HG03342 (cell line): ENCODE results near the gene APBA2.
"Not testable (repeated sequence)": the region's sequence is repeated elsewhere in the genome, so short reads cannot be mapped to it uniquely, and the experiment has no call there.

ENCODE experiments used
- ATAC-seq: cut with Tn5 transposase; IDR thresholded peaks from one replicate; pipeline ENCODE4 v1.9.1; 2021; ENCODE audit warnings: mild to moderate bottlenecking, moderate library complexity; ENCODE audit not compliant: unreplicated experiment

The APBA2 gene

GRCh38 chr15:29031502-29032228, 145.9 kb downstream of the APBA2 start:
- ATAC-seq, result no peak

- ATAC-seq, result no peak
These were observed 146.5 kb downstream of the APBA2 start for GRCh38 chr15:29032229-29032625.

GRCh38 chr15:29032751-29033150, 147.0 kb downstream of the APBA2 start:
- no peak for ATAC-seq

- ATAC-seq, result no peak
These were observed 148.4 kb downstream of the APBA2 start for GRCh38 chr15:29034151-29034550.

- no peak for ATAC-seq
These were observed 149.0 kb downstream of the APBA2 start for GRCh38 chr15:29034593-29035335.

- no peak for ATAC-seq
These were observed 149.8 kb downstream of the APBA2 start for GRCh38 chr15:29035336-29036285.

GRCh38 chr15:29037997-29038705, 152.4 kb downstream of the APBA2 start:
- ATAC-seq, result no peak

- no peak for ATAC-seq
These were observed 153.9 kb downstream of the APBA2 start for GRCh38 chr15:29039466-29040369.

GRCh38 chr15:29040370-29040751, 154.6 kb downstream of the APBA2 start:
- ATAC-seq, result no peak

GRCh38 chr15:29043736-29044502, 158.1 kb downstream of the APBA2 start:
- no peak for ATAC-seq

GRCh38 chr15:29044503-29044901, 158.7 kb downstream of the APBA2 start:
- ATAC-seq, result no peak

GRCh38 chr15:29045161-29045560, 159.4 kb downstream of the APBA2 start:
- ATAC-seq, result not testable (repeated sequence)

GRCh38 chr15:29045717-29046116, 159.9 kb downstream of the APBA2 start:
- no peak for ATAC-seq

- ATAC-seq, result no peak
These were observed 160.6 kb downstream of the APBA2 start for GRCh38 chr15:29046281-29046810.

- no peak for ATAC-seq
These were observed 161.2 kb downstream of the APBA2 start for GRCh38 chr15:29046977-29047376.

GRCh38 chr15:29048011-29048410, 162.2 kb downstream of the APBA2 start:
- no peak for ATAC-seq

- ATAC-seq, result no peak
These were observed 165.1 kb downstream of the APBA2 start for GRCh38 chr15:29050870-29051269.

GRCh38 chr15:29051422-29051821, 165.6 kb downstream of the APBA2 start:
- no peak for ATAC-seq

- ATAC-seq, result no peak
These were observed 167.2 kb downstream of the APBA2 start for GRCh38 chr15:29053006-29053405.
